BJ (cell line): ENCODE measurements around the gene SHBG. TPM values are rescaled to one million over a fixed set of nuclear protein-coding genes. Genes with fewer than 3 reads are reported as not detected.
A peak's percentile ranks its signal among the peaks of the same experiment; 100 is the strongest.
"Not testable (repeated sequence)": the region's sequence is repeated elsewhere in the genome, so short reads cannot be mapped to it uniquely, and the experiment has no call there.

Source experiments
- CTCF ChIA-PET: fragments of 350-600 bp; formaldehyde crosslinking; extraction: SDS; loops from one replicate; lab custom pipeline; 2021; ENCODE audit warnings: antibody characterized with exemption, inconsistent platforms; lab: Yijun Ruan, JAX
- POLR2A ChIA-PET: fragments of 300-600 bp; sonication (Branson Sonifier 250); formaldehyde crosslinking; extraction: SDS; loops from one replicate; lab custom pipeline; 2021; ENCODE audit warnings: antibody characterized with exemption; lab: Charles Lee
- DNase-seq: peaks from one replicate; pipeline ENCODE4 v3.0.0-alpha.2; 2011; ENCODE audit warnings: low read depth
- H3K27me3 ChIP-seq: 2 replicates; pipeline ENCODE4 v1.6.0; 2011; ENCODE audit warnings: low read length; ENCODE audit not compliant: control insufficient read depth, insufficient read depth
- H3K36me3 ChIP-seq: 2 replicates; pipeline ENCODE4 v1.5.1; 2011; ENCODE audit warnings: low read length; ENCODE audit not compliant: control insufficient read depth, insufficient read depth
- H3K4me3 ChIP-seq: 2 replicates; pipeline ENCODE4 v1.5.1; 2011; ENCODE audit warnings: low read depth, mild to moderate bottlenecking, control low read depth, low read length
- polyA plus RNA-seq: library from polyadenylated mRNA; depleted of rRNA; stranded (reverse); fragments of >200 nt; gene quantifications from 2 replicates; pipeline ENCODE4 v1.2.3, GENCODE V29; 2011
- TF ChIP-seq, protein P1 (sequence below): IDR thresholded peaks from 2 replicates; pipeline ENCODE4 v1.5.1; 2011; ENCODE audit warnings: low read depth, mild to moderate bottlenecking, control low read depth, inconsistent platforms, low read length, moderate library complexity; ENCODE audit not compliant: insufficient read depth

The SHBG gene
- polyA plus RNA-seq, 1 experiment: 1.2 TPM

DNA sequence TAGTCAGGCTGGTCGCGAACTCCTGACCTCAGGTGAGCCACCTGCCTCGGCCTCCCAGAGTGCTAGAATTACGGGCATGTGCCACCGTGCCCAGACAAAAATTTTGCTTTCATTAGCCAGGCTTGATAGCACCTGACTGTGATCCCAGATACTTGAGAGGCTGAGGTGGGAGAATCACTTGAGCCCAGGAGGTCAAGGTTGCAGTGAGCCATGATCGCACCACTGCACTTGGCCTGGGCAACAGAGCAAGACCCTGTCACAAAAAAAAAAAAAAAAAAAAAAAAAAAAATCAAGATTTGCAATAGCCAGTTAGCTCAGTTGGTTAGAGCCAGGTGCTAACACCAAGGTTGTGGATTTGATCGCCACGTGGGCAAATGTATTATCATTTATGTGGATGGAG, 9.1 kb upstream of the SHBG start:
- ChIA-PET POLR2A (no interaction called here), CTCF (interaction anchor here (0.8 kb wide), 1 partner anchor 12 kb away, joined by 4 read pairs; no protein-coding TSS in a partner anchor)
- Histone ChIP-seq H3K4me3 (no peak overlapping the region), H3K27me3 (no peaks in the 10 kb centered on the region), H3K36me3 (no peaks in the 10 kb centered on the region)
- TF ChIP-seq, protein P1, sequence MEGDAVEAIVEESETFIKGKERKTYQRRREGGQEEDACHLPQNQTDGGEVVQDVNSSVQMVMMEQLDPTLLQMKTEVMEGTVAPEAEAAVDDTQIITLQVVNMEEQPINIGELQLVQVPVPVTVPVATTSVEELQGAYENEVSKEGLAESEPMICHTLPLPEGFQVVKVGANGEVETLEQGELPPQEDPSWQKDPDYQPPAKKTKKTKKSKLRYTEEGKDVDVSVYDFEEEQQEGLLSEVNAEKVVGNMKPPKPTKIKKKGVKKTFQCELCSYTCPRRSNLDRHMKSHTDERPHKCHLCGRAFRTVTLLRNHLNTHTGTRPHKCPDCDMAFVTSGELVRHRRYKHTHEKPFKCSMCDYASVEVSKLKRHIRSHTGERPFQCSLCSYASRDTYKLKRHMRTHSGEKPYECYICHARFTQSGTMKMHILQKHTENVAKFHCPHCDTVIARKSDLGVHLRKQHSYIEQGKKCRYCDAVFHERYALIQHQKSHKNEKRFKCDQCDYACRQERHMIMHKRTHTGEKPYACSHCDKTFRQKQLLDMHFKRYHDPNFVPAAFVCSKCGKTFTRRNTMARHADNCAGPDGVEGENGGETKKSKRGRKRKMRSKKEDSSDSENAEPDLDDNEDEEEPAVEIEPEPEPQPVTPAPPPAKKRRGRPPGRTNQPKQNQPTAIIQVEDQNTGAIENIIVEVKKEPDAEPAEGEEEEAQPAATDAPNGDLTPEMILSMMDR: no peak
- no peak for DNase-seq

DNA sequence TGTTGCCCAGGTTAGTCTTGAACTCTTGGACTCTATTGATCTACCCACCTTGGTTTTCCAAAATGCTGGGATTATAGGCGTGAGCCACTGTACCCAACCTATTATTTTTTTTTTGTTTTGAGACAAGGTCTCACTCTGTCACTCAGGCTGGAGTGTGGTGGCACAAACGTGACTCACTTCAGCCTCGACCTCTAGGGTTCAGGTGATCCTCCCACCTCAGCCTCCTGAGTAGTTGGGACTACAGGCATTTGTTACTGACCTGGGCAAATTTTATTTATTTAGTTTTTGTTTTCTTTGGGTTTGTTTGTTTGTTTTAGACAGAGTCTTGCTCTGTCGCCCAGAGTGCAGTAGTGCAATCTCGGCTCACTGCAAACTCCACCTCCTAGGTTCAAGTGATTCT, 6.3 kb upstream of the SHBG start:
- no peak for DNase-seq
- ChIA-PET CTCF (interaction anchor here (1.0 kb wide), 1 partner anchor 63 kb away, joined by 3 read pairs; no protein-coding TSS in a partner anchor), POLR2A (no interaction called here)
- TF ChIP-seq, protein P1: no peak
- no peaks in the 10 kb centered on the region for H3K36me3 ChIP-seq
- H3K4me3 ChIP-seq: no peak overlapping the region
- no peaks in the 10 kb centered on the region for H3K27me3 ChIP-seq

DNA sequence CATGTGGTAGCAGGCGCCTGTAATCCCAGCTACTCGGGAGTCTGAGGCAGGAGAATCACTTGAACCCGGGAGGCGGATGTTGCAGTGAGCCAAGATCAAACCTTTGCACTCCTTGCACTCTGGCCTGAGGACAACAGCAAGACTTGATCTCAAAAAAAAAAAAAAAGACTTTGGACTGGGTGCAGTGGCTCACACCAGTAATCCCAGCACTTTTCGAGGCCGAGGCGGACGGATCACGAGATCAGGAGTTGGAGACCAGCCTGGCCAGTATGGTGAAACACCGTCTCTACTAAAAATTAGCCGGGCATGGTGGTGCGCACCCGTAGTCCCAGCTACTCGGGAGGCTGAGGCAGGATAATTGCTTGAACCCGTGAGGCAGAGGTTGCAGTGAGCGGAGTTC, 4.2 kb upstream of the SHBG start:
- CTCF ChIA-PET: interaction anchor here (3.1 kb wide), 1 partner anchor 62 kb away, joined by 28 read pairs; the partner anchor contains the start of genes TP53 and WRAP53
- H3K4me3 ChIP-seq, POLR2A ChIA-PET, H3K27me3 ChIP-seq, DNase-seq, H3K36me3 ChIP-seq: not testable (repeated sequence)

DNA sequence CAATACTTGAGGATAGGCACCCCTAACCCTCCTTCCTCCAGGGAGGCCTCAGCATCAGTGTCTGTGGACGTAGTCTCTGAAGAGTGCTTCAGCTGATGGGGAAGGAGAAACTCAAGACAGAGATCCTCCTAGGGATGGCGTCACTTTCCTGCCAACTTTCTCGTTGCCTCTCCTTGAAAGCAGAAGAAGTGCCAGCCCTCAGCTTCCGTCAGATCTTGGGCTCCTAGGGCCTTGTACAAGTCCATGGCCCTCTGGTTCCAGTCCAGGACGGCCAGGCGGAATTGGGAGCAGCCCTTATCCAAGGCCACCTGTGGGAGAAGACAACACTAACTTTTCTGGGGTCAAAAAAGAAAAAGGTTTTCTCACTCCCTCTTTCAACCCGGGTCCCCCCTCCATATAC, 3.6 kb upstream of the SHBG start:
- DNase-seq: no peak
- Histone ChIP-seq H3K36me3 (no peaks in the 10 kb centered on the region), H3K27me3 (no peaks in the 10 kb centered on the region), H3K4me3 (no peak overlapping the region)
- TF ChIP-seq, protein P1: no peak
- ChIA-PET POLR2A (no interaction called here), CTCF (interaction anchor here (0.7 to 3.1 kb wide), 5 partner anchors 8 to 61 kb away, joined by 3 to 28 read pairs (median 5); partner anchors contain the start of genes FXR2, SOX15, TP53 and WRAP53)

DNA sequence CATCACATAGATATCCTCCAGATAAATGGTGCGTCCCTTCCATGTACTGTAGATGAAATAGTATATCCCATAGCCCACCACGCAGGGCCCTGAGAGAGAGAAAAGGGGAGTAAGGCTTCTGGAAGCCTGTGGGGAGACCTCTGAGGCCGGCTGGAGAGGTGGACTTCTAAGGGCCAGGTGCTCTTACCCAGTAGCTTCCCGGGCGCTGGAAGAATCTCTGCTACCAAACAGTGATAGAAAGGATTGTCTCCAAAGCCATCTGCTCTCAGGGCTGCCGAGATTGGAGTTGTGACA, 3.0 kb upstream of the SHBG start:
- Histone ChIP-seq H3K4me3 (peak overlapping the region; percentile 57), H3K27me3 (no peaks in the 10 kb centered on the region), H3K36me3 (no peaks in the 10 kb centered on the region)
- TF ChIP-seq, protein P1: no peak
- DNase-seq: no peak
- ChIA-PET POLR2A (no interaction called here), CTCF (interaction anchor here (0.7 to 3.1 kb wide), 9 partner anchors 9 to 190 kb away, joined by 3 to 28 read pairs (median 3); partner anchors contain the start of genes FXR2, SENP3, SOX15 and TP53)
